Hematopoietic multipotent progenitor cell (in vitro differentiated cells): ENCODE data around the gene BLM. TPM values are rescaled to one million over a fixed set of nuclear protein-coding genes. Genes with fewer than 3 reads are reported as not detected.
"Not testable (repeated sequence)": the region's sequence is repeated elsewhere in the genome, so short reads cannot be mapped to it uniquely, and the experiment has no call there.

Source experiments
- DNase-seq, 3 donors: peaks; one replicate each; pipeline ENCODE4 v3.0.0-alpha.2; 2011 to 2015; ENCODE audit warnings: low read depth in 2 of 3, low spot score in 2 of 3
- total RNA-seq: library from RNA; depleted of rRNA; stranded (reverse); fragments of >200 nt; gene quantifications from one replicate; pipeline ENCODE4 v1.2.3, GENCODE V29; 2012

Gene BLM
- 5.1 TPM for total RNA-seq

DNA sequence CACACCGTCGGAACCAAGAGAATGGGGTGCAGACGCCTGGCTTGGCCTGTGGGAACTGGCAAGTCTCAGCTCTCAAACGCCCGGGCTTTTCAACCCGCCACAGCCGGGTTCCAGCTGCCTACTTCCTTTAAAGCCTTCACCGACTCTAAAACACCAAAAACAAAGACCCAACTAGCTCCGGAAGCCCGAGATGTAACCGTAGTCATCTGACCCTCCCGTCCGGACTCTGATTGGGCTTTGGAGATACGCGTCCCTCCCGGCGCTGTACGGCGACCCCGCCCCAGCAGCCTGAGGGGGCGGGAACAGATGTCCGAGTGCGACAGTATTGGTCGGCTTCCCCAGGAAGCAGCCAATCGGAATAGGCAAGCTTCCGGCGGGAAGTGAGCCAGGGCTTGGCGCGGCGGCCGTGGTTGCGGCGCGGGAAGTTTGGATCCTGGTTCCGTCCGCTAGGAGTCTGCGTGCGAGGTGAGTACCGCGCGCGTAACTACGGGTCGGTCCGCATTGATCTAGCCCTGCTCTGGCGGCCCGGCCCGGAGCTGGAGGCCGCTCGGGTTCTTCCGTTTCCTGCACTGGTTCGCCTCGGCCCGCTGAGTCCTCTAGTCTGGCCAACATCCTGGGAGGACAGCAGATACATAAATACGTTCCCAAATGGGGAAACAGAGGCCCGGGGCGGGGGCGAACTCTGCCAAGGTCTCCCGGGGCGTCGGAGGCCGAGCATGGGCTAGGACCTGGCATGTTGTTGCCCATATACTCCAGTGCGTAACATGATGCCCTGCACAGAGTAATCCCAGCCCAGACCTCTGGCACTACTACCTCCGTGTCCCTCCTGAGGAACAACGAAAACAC, at the start of gene BLM:
Gene BLM, plus strand, starts transcription at position 371 of the 846 bp plus-strand sequence. CDS start 30,047 bp downstream, outside the sequence.
- DNase-seq, result peak; percentile 88 to 99 (median 98)

DNA sequence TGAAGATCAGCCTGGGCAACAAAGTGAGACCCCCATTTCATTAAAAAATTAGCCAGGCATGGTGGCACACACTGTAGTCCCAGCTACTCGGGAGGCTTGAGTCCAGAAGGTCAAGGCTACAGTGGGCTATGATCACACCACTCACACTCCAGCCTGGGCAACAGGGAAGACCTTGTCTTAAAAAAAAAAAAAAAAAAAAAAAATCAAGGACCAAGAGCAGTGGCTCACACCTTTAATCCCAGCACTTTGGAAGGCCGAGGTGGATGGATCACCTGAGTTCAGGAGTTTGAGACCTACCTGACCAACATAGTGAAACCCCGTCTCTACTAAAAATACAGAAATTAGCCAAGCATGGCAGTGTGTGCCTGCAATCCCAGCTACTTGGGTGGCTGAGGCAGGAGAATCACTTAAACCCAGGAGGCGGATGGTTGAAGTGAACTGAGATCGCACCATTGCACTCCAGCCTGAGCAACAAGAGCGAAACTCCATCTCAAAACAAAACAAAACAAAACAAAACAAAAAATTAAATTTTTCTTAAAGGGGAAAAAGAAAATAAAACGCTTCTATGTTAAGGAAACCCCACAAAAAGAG, 49.3 kb upstream of the BLM start:
- not testable (repeated sequence) for DNase-seq

DNA sequence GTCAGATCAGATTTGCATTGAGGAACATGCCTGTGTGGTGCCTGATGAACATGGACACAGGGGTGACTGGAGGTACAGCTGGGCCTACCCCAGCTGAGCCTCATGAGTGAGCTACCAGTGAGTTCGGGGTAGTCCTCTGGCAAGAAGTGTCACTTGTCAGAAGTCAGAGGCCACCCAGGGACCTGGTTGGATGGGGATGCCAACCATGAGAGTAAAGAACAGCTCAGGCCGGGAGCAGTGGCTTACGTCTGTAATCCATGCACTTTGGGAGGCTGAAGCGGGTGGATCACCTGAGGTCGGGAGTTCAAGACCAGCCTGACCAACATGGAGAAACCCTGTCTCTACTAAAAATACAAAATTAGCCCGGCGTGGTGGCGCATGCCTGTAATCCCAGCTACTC, 46.5 kb upstream of the BLM start:
- DNase-seq, result not testable (repeated sequence)

DNA sequence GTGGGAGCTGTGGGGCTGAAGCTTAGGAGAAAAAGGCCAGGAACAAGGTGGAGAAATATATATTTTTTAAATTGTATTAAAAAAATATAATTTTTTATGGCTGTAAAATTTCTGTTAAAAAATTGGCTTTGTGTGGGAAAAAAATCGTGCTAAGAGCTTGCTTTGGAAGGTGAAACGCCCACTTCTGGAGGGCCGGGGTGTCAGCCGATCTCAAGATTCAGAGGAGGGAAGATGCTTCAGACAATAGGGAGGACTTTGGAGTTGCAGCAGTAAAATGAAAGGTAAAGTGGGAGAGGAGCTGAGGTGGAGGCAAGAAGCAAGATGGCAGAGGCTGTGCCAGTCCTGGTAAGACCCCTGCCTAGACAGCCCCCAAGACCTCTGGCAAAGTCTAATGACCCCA, 45.9 kb upstream of the BLM start:
- DNase-seq, result no peak

DNA sequence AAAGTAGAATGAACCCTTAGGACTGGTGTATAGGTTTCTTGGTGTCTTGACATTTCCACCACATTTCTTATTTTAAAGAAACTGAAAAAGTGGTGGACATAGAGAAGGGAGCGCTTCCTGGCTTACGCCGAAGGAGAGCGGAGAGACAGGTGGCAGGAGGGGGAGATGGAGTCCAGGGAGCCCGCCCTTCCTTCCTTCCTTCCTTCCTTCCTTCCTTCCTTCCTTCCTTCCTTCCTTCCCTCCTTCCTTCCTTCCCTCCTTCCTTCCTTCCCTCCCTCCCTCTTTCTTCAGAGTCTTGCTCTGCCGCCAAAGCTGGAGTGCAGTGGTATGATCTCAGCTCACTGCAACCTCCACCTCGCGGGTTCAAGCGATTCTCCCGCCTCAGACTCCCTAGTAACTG, 43.8 kb upstream of the BLM start:
- DNase-seq, result not testable (repeated sequence)

DNA sequence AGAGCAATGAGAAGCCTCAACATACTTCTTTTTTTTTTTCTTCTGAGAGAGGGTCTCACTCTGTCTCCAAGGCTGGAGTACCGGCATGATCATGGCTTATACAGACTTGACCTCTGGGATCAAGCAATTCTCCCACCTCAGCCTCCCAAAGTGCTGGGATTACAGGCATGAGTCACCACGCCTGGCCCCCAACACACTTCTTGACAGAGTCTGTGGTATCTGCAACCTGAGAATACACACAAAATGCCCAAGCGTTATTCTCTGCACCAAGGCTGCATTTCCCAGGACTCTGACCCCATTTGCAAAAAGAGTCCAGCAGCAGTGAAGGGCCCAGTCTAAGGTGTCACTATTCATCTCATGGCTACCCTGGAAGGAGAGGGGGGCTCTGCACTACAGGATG, 42.7 kb upstream of the BLM start:
- no peak for DNase-seq

DNA sequence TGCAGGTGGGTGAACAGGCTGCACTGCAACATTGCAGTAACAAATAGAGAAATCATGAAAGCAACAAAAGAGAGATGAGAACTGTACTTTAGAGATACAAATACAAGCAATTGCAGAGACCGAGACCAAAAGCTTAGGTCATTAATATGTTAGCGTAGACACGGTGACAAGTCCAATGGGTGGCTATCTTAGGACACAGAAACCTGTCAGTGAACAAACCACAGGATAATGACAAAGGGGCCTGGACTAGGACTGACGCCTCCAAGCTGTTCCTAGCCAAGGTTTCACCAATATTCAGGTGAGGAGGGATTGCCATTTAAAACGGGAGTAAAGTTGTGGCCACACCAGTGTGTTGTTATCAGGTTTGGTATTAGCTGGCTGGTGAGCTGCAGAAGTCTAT, 41.7 kb upstream of the BLM start:
- no peak for DNase-seq

DNA sequence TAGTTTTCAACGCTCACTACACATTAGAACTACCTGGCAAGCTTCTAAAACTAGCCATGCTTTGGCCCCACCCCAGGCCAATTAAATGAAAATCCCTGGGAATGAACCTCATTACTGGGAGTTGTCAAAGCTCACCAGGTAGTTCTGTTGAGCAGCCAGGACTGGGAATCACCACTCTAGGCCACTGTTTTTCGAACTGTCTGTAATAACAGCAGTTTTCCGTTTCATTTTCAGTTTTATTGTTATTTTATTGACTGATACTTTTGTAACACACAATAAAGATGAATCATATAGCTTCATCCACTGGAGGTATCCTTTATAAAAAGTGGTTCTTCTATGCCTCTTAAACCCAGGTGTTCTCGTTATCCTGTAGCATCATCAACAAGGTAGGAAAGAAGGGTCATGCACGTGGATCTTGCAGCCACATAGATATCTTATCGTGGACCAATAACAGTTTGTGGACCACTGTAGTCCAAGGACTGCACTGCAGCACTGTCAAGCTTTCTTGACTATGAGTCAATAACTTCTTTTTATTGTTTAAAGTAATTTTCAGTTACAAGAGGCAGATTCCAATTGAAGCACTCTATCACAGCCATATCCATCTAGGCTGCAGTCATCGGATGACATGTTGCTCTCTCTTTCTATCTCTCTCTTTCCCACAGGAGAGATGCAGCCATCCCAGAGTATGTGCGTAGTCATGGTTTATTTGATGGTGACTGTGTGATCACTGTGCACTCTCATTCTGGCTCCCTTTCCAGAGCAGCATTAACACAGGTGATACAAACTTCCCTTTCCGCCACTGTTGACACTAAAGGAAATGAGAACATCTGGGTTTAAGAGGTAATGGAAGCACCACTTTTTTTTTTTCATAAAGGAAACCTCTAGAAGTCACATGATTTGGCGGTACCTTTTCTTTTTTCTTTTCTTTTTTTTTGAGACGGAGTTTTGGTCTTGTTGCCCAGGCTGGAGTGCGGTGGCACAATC, 39.0 kb upstream of the BLM start:
- DNase-seq, result peak in 1 of 3 donors; percentile 59

DNA sequence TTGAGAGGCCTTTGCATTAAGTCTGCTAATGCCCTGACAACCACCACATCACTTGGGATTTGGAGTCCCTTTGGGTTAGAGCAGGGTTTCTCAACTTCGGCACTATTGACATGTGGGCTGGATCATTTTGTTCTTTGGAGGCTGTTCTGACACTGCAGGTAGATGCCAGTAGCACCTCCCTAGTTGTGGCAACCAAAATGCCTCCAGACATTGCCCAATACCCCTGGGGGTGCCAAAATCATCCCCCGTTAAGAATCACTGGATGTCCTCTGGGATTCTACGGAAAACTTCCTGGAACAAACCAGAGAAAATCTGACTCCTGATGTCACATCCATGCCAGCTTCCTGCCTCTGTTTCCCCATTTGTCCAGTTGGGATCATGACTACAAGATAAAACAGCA, 37.2 kb upstream of the BLM start:
- DNase-seq, result no peak

DNA sequence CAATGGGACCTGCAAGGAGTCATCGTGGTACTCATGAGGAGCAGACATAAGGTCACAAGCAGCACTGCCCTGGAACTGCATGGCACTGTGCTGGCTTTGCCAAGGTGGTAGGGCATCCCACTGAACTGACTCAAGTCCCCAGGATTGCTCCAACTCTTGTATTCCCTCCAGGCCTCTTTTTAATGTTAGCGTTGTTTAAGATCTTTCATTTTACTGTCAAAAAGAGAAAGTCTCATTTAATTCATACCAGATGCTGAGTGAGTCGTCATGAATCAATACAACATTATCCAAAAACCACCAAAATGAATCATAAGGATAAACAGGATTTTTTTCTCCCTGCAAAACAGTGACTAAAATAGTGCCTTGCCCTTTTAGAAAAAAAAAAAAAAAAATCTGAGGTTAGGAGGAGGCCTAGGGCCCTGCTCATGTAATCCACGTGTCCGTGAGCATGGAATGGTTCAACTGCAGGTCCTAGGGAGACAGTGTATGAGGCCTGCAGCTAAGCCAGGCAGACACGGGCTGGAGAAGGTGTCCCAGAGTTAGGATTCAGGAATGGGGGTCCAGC, 36.7 kb upstream of the BLM start:
- DNase-seq, result no peak

DNA sequence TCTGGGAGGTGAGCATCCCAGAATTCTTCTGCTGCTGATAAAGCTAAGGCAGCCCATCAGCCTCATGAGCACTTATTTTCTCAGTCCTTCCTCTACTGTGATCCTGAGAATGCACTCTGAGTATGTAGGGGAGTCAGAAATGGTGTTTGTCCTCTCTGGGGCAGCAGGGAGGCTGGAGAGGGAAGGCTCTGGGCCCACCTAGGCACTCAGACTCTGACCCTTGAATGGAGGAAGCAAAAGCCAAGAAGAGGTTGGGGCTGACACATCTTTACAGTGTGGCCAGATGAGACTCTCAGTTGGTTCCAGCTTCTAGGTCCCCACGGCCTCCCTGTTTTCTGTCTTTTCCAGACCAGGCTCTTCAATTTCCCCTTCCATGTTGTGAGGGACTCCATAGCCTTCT, 36.1 kb upstream of the BLM start:
- DNase-seq, result no peak

DNA sequence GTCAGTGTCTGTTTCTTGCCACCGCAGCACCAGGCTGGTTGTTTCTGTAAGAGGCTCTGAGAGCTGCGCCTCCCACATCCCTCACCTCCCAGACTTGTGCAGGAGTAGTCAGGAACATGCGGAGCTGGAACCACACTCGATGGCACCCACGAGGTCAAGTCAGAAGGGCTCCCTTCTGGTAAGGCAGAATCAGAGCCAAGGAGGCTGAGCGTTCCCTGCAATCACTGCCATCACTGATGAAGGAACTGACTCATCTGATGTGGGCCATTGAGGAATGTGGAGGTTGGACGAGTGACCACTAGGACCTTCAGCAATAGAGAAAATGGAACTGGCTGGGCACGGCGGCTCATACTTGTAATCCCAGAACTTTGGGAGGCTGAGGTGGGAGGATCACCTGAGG, 35.7 kb upstream of the BLM start:
- no peak for DNase-seq

DNA sequence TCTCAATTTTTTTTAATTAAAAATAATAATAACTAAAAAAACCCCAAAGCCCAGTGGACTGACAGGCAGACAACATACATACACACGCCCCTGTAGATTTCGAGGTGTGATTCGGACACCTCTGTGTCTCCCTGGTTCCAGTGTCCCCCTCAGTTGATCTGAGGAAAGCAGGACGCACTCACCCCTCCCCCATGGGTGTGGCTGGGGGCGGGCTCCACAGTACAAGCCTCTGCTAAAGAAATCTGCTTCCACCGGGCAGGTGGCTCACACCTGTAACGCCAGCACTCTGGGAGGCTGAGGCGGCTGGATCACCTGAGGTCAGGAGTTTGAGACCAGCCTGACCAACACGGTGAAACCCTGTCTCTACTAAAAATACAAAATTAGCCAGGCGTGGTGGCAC, 33.8 kb upstream of the BLM start:
- DNase-seq, result no peak

DNA sequence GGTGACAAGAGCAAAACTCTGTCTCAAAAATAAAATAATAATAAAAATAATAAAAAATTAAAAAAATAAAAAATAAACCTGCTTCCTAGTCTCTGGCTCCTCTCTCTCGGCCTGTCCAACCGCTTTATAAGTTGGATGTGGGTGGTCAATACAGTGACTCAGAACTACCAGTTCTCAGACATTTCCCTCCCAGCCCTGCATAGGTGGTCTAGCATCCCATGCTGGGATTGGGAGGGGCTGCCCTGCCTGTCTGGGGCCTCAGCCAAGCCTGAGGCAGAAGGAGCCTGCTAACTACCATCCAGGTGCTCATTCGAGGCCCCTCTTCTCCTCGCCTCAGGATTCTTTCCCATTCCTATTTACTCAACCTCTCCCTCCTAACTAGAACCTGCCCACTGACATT, 33.3 kb upstream of the BLM start:
- DNase-seq, result no peak

DNA sequence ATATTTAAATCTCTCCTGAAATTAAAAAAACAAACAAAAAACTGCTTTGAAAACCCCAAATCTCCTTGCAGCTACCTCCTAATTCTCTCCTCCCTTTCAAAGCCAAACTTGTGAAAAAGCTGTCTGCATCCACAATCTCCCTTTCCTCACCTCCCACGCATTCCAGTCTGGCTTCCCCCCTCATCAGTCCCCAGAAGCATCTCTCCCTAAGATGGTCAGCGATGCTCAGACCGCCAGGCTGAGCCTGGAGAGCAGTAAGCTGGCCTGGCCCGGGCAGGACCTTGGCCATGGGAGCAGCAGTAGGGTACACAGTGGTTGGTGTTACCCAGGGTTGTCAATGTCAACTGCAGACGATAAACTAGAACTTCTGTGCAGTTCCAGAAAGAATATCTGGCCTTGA, 32.9 kb upstream of the BLM start:
- no peak for DNase-seq

DNA sequence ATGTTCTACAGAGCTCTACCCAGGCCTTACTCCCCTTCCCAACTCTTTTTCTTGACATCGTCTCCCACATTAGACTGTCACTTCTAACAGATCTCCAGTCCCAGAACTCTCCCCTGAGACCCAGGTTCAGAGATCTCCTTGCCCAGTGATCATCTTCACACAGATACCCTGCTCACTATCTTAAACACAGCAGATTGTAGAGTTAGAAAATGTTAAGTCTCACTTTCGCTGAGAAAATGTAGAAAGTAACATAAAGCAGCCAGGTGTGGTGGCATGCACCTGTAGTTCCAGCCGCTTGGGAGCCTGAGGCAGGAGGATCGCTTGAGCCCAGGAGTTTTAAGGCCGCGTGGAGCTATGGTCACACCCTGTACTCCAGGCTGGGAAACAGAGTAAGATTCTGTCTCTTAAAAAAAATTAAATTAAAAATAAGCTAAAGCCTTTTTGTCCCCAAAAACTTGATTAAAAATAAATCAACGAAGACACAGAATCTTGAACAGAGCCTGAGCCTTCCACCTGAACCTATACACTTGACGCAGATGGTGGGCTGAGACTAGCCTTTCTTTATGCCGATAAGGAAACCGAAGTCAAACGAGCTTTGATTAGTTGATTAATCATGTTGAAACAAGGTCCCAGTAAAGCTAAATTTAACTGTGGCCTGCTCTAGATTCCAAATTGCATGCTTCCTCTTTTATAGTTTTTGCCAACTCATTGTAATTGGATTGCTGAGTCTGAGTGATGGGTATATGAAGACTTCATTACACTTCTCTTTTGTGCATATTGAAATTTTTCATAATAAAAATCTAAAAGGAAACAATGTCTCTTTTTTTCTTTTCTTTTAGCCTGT, 31.3 kb upstream of the BLM start:
- peak in 2 of 3 donors; percentile 56 to 89 for DNase-seq

DNA sequence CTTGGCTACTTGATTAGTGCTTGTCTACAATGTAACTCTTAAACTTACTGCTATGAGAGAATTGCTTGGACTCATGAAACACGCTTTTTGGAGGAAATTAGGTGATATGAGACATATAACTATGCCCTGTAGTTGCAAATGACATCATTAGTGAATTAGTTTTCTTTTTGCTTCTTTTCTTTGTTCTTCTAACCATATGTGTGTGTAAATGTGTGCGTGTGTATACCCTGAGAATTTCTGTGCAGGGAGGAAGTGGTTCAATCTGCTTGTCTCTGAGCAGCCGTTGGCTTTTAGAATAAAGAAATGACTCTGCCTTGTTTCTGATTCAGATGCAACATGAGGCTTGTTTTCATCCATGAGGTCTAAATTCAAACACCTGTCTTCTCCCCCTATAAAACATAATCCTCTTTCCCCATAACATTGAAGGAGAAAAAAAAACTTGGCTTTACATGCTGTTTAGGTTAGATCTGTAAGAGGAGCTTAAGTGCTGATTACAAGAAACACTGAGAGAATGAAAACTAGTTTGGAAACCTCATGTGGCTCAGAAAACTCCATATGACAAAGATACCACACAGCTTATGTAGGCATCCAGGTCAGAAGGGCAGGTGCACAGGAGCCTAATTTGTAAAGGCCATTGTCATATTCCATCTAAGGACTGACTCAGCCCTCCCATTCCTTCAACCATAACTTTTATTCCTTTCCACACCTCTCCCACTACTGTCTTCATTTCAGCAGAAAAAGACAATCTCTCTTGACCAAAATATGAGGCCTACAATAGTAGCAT, 30.5 kb upstream of the BLM start:
- peak in 2 of 3 donors; percentile 79 to 93 for DNase-seq

DNA sequence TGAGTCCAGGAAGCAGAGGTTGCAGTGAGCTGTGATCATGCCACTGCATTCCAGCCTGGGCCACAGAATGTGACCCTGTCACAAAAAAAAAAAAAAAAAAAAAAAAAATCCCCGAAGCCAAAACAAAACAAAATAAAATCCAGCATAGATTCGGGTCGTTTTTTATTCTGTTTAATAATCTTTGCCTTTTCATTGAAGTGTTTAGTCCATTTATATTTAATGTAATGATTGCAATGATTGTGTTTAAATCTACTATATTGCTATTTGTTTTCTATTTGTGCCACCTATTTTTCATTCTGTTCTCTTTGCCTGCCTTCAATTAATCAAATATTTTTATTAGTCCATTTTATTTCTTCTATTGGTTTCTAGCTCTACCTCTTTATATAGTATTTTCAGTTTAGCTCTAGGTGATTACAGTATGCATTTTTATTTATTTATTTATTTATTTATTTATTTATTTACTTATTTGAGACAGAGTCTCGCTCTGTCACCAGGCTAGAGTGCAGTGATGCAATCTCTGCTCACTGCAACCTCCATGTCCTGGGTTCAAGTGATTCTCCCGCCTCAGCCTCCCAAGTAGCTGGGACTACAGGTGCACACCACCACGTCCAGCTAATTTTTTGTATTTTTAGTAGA, 27.7 kb upstream of the BLM start:
- DNase-seq, result not testable (repeated sequence)

DNA sequence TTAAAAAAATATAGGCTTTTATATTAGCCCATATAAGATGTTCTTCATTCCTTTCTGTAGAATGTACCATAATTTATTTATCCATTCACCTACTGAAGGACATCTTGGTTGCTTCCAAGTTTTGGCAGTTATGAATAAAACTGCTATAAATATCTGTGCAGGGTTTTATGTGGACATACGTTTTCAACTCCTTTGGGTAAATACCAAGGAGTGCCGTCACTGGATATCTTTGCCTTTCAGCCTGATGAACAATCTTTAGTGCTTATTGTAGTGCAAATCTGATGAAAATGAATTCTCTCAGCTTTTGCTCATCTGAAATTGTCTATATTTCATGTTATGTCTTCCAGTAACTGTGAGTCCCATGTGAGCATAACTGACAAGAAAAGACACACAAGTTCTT, 26.6 kb upstream of the BLM start:
- no peak for DNase-seq
